Aorta (tissue), 5 donors: Measurements from ENCODE around the gene XRRA1. TPM values are rescaled to one million over a fixed set of nuclear protein-coding genes. Genes with fewer than 3 reads are reported as not detected.

ENCODE experiments used
- ATAC-seq: fragments of 200-7000 bp; cut with Tn5 transposase; one replicate; pipeline ENCODE4 v1.9.1; 2022; ENCODE audit warnings: moderate library complexity; ENCODE audit not compliant: low FRiP score
- DNase-seq, 2 donors: peaks; one replicate each; pipeline ENCODE4 v3.0.0-alpha.2; 2020
- H3K27ac ChIP-seq, 2 donors: one replicate each; pipeline ENCODE4 v1.5.1; 2013; ENCODE audit warnings: low read length in 2 of 2, mild to moderate bottlenecking in 2 of 2, moderate library complexity in 2 of 2, control low read depth in 1 of 2, inconsistent platforms in 1 of 2, low read depth in 1 of 2
- H3K27me3 ChIP-seq, 2 donors: one replicate each; pipeline ENCODE4 v1.6.1; 2013; ENCODE audit warnings: control low read depth in 1 of 2, low read length in 1 of 2, mild to moderate bottlenecking in 1 of 2, moderate library complexity in 1 of 2; ENCODE audit not compliant: insufficient read depth in 2 of 2, control insufficient read depth in 1 of 2
- H3K36me3 ChIP-seq, 2 donors: one replicate each; pipeline ENCODE4 v1.6.1; 2013; ENCODE audit warnings: control low read depth in 1 of 2, low read length in 1 of 2, mild to moderate bottlenecking in 1 of 2; ENCODE audit not compliant: insufficient read depth in 2 of 2, control insufficient read depth in 1 of 2
- H3K4me1 ChIP-seq, 2 donors: one replicate each; pipeline ENCODE4 v1.6.1; 2013; ENCODE audit warnings: low read length in 2 of 2, control low read depth in 1 of 2, mild to moderate bottlenecking in 1 of 2, moderate library complexity in 1 of 2; ENCODE audit not compliant: insufficient read depth in 2 of 2, control insufficient read depth in 1 of 2
- H3K4me3 ChIP-seq, 2 donors: one replicate each; pipeline ENCODE4 v1.5.1; 2013; ENCODE audit warnings: low read length in 2 of 2, control low read depth in 1 of 2, mild to moderate bottlenecking in 1 of 2
- H3K9me3 ChIP-seq: one replicate; pipeline ENCODE4 v1.6.1; 2013; ENCODE audit warnings: mild to moderate bottlenecking, low read length; ENCODE audit not compliant: control insufficient read depth
- WGBS, 2 donors: extraction: QIAGEN DNeasy Blood & Tissue Kit; methylation state at CpG; one replicate each; pipeline ENCODE4 v1.1.7; 2013; 5-methylcytosine and 5-hydroxymethylcytosine counted together
- intact Hi-C, 2 donors: fragments of 100-400 bp; cut with DNase I; formaldehyde crosslinking; loops; one replicate each; pipeline versions ENCODE4 v1.14.2 to v1.15.0; 2022
- polyA plus RNA-seq, 2 donors: library from polyadenylated mRNA; stranded (reverse); fragments of 200-250 nt; gene quantifications; one replicate each; pipeline ENCODE4 v1.2.3, GENCODE V29; 2013
- total RNA-seq, 2 donors: library from RNA; stranded (reverse); fragmentation: NEBNext Ultra II Directional; extraction: Animal tissue kit (Norgen Biotek cat#: 25700); gene quantifications; one replicate each; pipeline ENCODE4 v1.2.1, GENCODE V29; 2021
- donor health status: healthy with polysubstance abuse.
- donor health status: Bipolar disorder and iron deficiency.
- donor health status: DM: no; HTN: no; CAD: no.
- donor health status: DM: no; HTN: no; CAD: no.
- donor health status: DM: yes; HTN: yes; CAD: no.

The XRRA1 gene
- total and polyA plus RNA-seq, 4 donors: 2.0 to 23.4 (median 8.7) TPM

- H3K27me3 ChIP-seq: no peaks in the 10 kb centered on the region
- no peaks in the 10 kb centered on the region for H3K36me3 ChIP-seq
- H3K4me3 ChIP-seq: no peak overlapping the region
- H3K9me3 ChIP-seq: no peaks in the 10 kb centered on the region
- H3K4me1 ChIP-seq: peaks cover 8 to 14% of the 10 kb centered on the region in 2 donors
- WGBS, 2 donors: 88 to 96% methylated on average over 1 of the region's 1 CpG
- ATAC-seq (no peak), DNase-seq (no peak)
- intact Hi-C loops: no loop called here
- no peak overlapping the region for H3K27ac ChIP-seq
These were observed 5.3 kb upstream of the XRRA1 start for GRCh38 chr11:74954199-74954598.

GRCh38 chr11:74953451-74953850 lies 4.6 kb upstream of the XRRA1 start:
- 91 to 94% methylated on average over 5 of the region's 5 CpGs for WGBS, 2 donors
- intact Hi-C loops: no loop called here

GRCh38 chr11:74952752-74953151 lies 3.9 kb upstream of the XRRA1 start:
- peaks cover 6 to 8% of the 10 kb centered on the region in 2 donors for H3K4me1 ChIP-seq
- no peaks in the 10 kb centered on the region for H3K27me3 ChIP-seq
- intact Hi-C loops: no loop called here
- DNase-seq (no peak), ATAC-seq (no peak)
- H3K36me3 ChIP-seq: no peaks in the 10 kb centered on the region
- WGBS, 2 donors: 57 to 60% methylated on average over 2 of the region's 2 CpGs
- H3K27ac ChIP-seq: no peak overlapping the region
- H3K4me3 ChIP-seq: no peak overlapping the region
- no peaks in the 10 kb centered on the region for H3K9me3 ChIP-seq

More at GRCh38 chr11:74953451-74953850, 4.6 kb upstream of the XRRA1 start:
- Histone ChIP-seq H3K9me3 (no peaks in the 10 kb centered on the region), H3K36me3 (no peaks in the 10 kb centered on the region), H3K27ac (no peak overlapping the region), H3K27me3 (no peaks in the 10 kb centered on the region), H3K4me1 (peaks cover 8 to 10% of the 10 kb centered on the region in 2 donors), H3K4me3 (no peak overlapping the region)
- DNase-seq (no peak), ATAC-seq (no peak)

- H3K27ac ChIP-seq: no peak overlapping the region
- WGBS, 2 donors: 93 to 96% methylated on average over 8 of the region's 8 CpGs
- H3K9me3 ChIP-seq: no peaks in the 10 kb centered on the region
- peaks cover 4 to 6% of the 10 kb centered on the region in 2 donors for H3K4me1 ChIP-seq
- no peak overlapping the region for H3K4me3 ChIP-seq
- no peak for DNase-seq
- intact Hi-C loops: no loop called here
- H3K36me3 ChIP-seq: no peaks in the 10 kb centered on the region
- H3K27me3 ChIP-seq: no peaks in the 10 kb centered on the region
- ATAC-seq: no peak
These were observed 2.3 kb upstream of the XRRA1 start for GRCh38 chr11:74951226-74951625.

GRCh38 chr11:74950374-74950969 lies 1.6 kb upstream of the XRRA1 start:
- intact Hi-C loops: no loop called here

GRCh38 chr11:74949753-74950137 lies 854 bp upstream of the XRRA1 start:
- H3K4me1 ChIP-seq: peaks cover 4% of the 10 kb centered on the region in 2 donors

More at GRCh38 chr11:74950374-74950969, 1.6 kb upstream of the XRRA1 start:
- Histone ChIP-seq H3K27ac (no peak overlapping the region), H3K27me3 (no peaks in the 10 kb centered on the region), H3K4me1 (peaks cover 4% of the 10 kb centered on the region in 2 donors), H3K4me3 (peak overlapping the region; percentile 96 to 98), H3K36me3 (no peaks in the 10 kb centered on the region), H3K9me3 (no peaks in the 10 kb centered on the region)
- ATAC-seq (no peak), DNase-seq (no peak)
- 67% methylated on average over 2 of the region's 2 CpGs for WGBS, 2 donors

GRCh38 chr11:74948546-74948897 lies 369 bp downstream of the XRRA1 start:
- Histone ChIP-seq H3K27me3 (no peaks in the 10 kb centered on the region), H3K9me3 (no peaks in the 10 kb centered on the region), H3K27ac (peak overlapping the region in 1 of 2 donors; percentile 66), H3K36me3 (no peaks in the 10 kb centered on the region), H3K4me3 (peak overlapping the region; percentile 86), H3K4me1 (peaks cover 4% of the 10 kb centered on the region in 2 donors)
- WGBS, 2 donors: 0% methylated on average over 9 of the region's 9 CpGs
- peak; percentile 52 for ATAC-seq
- intact Hi-C loops: loop anchor here in 1 of 2 donors (2.0 kb wide), 1 partner anchor 40 kb away; the partner anchor contains the start of gene NEU3
- DNase-seq: no peak

More at GRCh38 chr11:74949753-74950137, 854 bp upstream of the XRRA1 start:
- Histone ChIP-seq H3K27me3 (no peaks in the 10 kb centered on the region), H3K36me3 (no peaks in the 10 kb centered on the region), H3K27ac (peak overlapping the region; percentile 6 to 49), H3K9me3 (no peaks in the 10 kb centered on the region), H3K4me3 (peak overlapping the region; percentile 96 to 98)
- intact Hi-C loops: loop anchor here in 1 of 2 donors (2.0 kb wide), 1 partner anchor 39 kb away; the partner anchor contains the start of gene NEU3
- DNase-seq (no peak), ATAC-seq (no peak)
- WGBS, 2 donors: 1% methylated on average over 6 of the region's 6 CpGs

- ATAC-seq (no peak), DNase-seq (no peak)
- Histone ChIP-seq H3K27me3 (no peaks in the 10 kb centered on the region), H3K9me3 (no peaks in the 10 kb centered on the region), H3K36me3 (peaks cover 0 to 2% of the 10 kb centered on the region in 2 donors), H3K27ac (no peak overlapping the region), H3K4me1 (no peaks in the 10 kb centered on the region), H3K4me3 (no peak overlapping the region)
- intact Hi-C loops: no loop called here
- 84 to 86% methylated on average over 5 of the region's 5 CpGs for WGBS, 2 donors
These were observed 6.7 kb downstream of the XRRA1 start for GRCh38 chr11:74942073-74942759.

- H3K27ac ChIP-seq: no peak overlapping the region
- intact Hi-C loops: no loop called here
- no peaks in the 10 kb centered on the region for H3K4me1 ChIP-seq
- H3K4me3 ChIP-seq: no peak overlapping the region
- peaks cover 0 to 2% of the 10 kb centered on the region in 2 donors for H3K36me3 ChIP-seq
- no peaks in the 10 kb centered on the region for H3K27me3 ChIP-seq
- H3K9me3 ChIP-seq: no peaks in the 10 kb centered on the region
- DNase-seq (no peak), ATAC-seq (no peak)
These were observed 7.4 kb downstream of the XRRA1 start for GRCh38 chr11:74941492-74941891.
